ENCODE data around the gene YOD1.

DNA sequence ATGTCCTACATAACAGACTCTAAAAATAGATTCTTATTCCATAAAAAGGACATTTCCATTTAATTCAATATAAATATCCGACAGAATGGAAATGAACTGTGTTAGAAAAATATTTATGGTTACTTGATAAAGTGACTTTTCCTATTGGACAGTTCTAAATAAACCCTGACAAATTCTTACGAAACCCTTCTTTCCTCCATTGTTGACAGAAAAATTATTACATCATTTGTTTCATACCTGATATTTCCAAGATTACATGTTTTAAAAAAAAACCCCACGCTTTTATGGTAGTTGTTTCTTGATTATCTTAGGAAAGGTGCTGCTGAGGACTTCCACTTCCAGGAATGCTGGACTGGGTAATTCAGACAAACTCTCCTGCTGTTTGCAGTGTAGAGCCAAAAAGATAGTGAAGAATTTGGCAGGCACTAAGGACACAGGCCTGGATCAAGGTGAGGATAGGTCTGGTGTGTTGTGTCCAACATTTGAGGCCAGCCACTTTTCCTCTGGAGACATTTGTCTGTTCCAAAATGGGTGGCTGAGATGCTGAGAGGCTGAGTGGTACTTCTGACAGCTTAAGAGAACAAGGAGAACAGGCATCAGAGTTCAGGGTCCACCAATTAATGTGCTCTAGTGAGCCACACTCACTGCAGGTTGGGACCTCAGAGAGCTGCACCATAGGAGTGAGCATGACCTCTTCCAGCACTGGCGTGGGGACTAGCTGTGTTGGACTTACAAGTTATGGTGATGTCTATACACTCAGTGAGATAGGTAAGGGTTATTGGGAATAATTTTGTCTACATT, 11.4 kb downstream of the YOD1 start:
- TF ChIP-seq, protein P1, sequence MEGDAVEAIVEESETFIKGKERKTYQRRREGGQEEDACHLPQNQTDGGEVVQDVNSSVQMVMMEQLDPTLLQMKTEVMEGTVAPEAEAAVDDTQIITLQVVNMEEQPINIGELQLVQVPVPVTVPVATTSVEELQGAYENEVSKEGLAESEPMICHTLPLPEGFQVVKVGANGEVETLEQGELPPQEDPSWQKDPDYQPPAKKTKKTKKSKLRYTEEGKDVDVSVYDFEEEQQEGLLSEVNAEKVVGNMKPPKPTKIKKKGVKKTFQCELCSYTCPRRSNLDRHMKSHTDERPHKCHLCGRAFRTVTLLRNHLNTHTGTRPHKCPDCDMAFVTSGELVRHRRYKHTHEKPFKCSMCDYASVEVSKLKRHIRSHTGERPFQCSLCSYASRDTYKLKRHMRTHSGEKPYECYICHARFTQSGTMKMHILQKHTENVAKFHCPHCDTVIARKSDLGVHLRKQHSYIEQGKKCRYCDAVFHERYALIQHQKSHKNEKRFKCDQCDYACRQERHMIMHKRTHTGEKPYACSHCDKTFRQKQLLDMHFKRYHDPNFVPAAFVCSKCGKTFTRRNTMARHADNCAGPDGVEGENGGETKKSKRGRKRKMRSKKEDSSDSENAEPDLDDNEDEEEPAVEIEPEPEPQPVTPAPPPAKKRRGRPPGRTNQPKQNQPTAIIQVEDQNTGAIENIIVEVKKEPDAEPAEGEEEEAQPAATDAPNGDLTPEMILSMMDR (IDR thresholded peaks at IDR 0.05; ENCODE audit: insufficient read depth, low read length, poor library complexity, severe bottlenecking): no peak
- TF ChIP-seq EZH2phosphoT487 (conservative IDR thresholded peaks at IDR 0.05; ENCODE audit: low read length): no peak

Measured in SU-DHL-6 (cell line).